G401 (cell line): ENCODE data around the gene CLSTN1. TPM values are rescaled to one million over a fixed set of nuclear protein-coding genes. Genes with fewer than 3 reads are reported as not detected.

Experiments used
- DNase-seq: peaks from one replicate; pipeline ENCODE4 v3.0.0-alpha.2; 2015; ENCODE audit warnings: low spot score
- in situ Hi-C: cut with HindIII; loops from 2 replicates; pipeline ENCODE4 v1.10.0; 2016; ENCODE audit warnings: low sequenced_read_pairs, mixed read lengths
- total RNA-seq: library from RNA; depleted of rRNA; stranded (reverse); fragments of >200 nt; shearing (Covaris generic); gene quantifications from 2 replicates; pipeline ENCODE4 v1.2.3, GENCODE V29; 2014

The CLSTN1 gene
- total RNA-seq, 1 experiment from 2014 or later, result 175 TPM

DNA sequence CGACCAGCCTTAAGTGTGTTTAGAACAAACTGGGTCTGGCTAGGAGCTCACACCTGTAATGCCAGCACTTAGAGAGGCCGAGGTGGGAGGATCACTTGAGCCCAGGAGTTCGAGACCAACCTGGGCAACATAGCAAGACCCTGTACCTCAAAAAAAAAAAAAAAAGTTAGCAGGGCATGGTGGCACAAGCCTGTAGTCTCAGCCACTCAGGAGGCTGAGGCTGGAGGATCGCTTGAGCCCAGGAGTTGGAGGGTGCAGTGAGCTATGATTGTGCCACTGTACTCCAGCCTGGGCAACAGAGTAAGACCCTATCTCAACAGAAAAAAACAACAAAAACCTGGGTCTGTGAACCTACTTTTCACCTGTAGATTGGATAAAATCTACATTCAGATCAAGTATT is 117.6 kb downstream of the CLSTN1 start:
- in situ Hi-C loops, result no loop called here
- DNase-seq, result no peak

DNA sequence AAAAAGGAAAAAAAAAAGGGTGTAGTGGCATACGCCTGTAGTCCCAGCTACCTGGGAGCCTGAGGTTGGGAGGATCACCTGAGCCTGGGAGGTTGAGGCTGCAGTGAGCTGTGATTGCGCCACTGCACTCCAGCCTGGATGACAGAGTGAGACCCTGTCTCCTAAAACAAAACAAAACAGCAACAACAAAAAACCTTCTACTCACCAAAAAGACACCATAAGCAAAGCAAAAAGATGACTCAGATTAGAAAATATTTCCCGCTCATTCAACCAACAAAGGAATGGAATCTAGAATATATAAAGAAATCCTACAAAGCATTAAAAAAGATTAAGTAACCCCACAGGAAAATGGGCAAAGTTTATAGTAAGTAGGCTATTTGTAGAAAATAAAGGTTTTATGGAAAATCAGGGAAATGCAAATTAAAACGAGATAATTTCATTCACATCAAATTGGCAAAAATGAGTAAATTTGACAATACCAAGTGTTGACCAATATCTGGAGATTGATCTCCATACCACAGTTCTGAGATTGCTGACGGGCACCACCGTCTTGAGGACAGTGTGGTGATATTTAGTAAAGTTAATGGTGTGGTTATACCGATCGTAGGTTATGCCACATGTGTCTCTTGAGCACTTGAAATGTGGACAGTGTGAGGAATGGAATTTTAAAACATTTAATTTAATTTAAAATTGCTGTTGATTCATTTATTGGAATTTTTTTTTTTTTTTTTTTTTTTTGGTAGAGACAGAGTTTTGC is 118.2 kb downstream of the CLSTN1 start:
- no peak for DNase-seq
- in situ Hi-C loops, result no loop called here

DNA sequence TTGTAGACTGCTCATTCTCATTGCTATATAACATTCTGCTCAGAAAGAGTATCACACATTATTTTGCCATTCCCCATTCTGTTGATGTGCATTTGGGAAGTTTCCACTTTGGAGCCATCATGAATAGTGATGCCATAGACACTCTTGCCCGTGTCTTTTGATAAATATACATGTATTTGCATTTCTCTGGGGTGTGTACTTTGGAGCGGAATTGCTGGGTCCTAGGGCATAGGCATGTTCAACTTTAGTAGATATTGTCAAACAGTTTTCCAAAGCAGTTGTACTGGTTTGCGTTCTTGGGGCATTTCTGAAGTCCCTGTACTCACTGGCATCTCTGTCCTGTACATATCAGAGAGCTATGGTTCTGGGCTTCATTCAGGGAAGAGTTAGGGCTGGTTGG is 120.1 kb downstream of the CLSTN1 start:
- in situ Hi-C loops, result no loop called here
- DNase-seq, result no peak

DNA sequence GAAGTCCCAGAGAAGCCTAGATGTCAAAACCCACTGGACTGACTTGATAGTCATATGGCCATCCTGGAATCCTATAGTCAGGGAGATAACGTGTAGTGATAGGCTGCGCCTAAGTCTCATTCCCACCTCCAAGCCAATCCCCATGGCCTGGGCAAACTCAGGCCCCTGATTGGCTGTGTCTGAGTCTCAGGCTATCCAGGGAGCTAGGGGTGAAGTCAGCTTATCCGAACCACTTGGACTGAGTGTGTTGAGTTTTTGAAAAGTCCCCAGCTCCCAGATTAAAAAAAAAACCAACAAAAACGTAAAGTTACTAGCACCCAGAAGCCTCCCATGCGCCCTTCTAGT is 120.6 kb downstream of the CLSTN1 start:
- in situ Hi-C loops, result no loop called here

DNA sequence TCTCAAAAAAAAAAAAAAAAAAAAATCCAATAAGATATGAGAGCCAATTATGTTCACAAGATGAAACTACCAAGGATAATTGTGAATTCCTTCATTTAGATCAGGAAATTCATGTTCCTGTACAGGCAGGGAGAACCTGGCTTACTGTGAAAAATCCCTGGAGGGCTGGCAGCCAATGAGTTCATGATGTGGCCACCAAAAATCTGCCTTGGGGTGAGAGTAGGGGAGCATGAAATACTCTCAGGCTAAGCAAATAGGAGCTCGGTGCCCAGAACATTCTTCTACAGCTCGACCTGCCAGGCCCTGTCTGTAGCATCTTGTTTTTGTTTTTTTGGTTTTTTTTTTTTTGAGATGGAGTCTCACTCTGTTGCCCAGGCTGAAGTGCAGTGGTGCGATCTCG is 122.1 kb downstream of the CLSTN1 start:
- in situ Hi-C loops, result no loop called here
- DNase-seq, result no peak

More for the DNA sequence above, 120.6 kb downstream of the CLSTN1 start:
- DNase-seq, result no peak

DNA sequence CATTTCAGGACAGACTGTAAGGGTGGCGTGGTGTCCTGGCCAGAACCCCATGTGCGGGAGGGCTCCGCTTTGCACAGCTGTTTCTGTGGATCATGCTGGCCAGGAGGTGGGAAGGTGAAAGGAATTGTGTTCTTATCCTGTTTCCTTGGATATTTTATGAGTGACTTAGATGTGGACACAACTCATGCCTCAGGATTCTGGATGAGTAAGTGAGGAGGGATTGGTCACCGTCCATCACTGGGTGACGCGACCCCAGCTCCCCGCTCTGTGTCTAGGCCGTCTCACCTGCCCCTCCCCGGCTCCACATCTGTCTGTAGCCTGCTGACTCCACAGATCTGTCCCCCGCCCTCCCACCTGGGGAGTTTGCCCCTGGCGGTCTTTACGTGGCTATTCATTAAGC is 123.4 kb downstream of the CLSTN1 start:
- DNase-seq, result no peak
- in situ Hi-C loops, result no loop called here

DNA sequence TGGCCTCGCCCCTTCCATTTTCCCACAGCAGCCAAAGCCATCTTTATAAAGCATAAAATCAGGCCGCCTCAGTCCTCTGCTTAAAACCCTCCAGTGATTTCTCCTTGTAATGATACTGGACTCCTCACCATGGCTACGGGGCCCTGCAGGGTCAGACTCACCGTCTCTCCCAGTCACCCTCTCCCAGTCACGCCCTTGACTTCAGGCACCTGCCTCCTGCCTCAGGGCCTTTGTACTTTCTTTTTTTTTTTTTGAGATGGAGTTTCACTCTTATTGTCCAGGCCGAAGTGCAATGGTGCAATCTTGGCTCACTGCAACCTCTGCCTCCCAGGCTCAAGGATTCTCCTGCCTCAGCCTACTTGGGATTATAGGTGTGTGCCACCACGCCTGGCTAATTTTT is 124.4 kb downstream of the CLSTN1 start:
- DNase-seq, result no peak
- in situ Hi-C loops, result no loop called here

DNA sequence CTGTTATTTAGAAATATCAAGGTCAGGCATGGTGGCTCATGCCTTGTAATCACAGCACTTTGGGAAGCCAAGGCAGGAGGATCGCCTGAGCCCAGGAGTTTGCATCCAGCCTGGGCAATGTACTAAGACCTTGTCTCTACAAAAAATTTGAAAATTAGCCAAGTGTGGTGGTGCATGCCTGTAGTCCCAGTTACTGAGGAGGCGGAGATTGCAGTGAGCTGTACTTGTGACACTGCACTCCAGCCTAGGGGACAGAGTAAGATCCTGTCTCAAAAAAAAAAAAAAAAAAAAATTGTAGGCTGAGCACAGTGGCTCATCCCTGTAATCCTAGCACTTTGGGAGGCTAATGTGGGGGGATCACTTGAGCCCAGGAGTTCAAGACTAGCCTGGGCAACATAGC is 127.0 kb downstream of the CLSTN1 start:
- in situ Hi-C loops, result no loop called here

DNA sequence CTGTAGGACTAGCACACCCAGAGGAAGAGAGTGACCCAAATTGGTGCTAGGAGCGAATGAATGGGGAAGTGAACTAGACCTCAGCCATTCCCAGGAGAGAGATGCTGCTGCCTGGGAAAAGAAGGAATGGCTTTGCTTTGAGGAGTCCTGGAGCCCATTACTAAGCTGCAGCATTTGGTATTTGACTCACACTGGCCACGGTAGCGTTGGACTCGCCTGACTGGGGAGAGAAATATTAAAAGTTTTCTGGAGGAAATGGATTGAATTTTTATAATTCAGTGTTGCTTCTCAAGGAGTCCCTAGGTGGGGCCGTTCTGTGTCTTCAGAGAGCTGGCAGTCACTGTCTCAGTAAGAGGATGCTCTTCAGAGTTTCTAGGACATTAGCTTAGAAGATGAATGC is 132.1 kb downstream of the CLSTN1 start:
- DNase-seq, result no peak
- in situ Hi-C loops, result no loop called here

More for the DNA sequence above, 127.0 kb downstream of the CLSTN1 start:
- DNase-seq, result no peak

DNA sequence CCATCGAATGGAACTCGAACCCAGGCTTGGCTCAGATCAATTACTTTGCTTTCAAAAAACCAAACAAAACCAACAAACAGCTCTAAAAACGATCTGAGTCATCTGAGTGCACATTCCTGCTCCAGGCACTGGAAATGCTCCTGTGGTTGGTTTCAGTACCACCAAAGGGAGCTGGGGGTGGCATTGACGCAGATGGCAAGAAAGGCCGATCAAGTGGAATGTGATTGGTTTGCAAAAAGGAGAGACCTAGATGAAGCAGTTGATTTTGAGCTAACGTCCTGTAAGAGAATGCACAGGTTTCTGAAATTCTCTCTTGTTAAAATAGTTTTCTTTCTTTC is 132.7 kb downstream of the CLSTN1 start:
- no peak for DNase-seq
- in situ Hi-C loops, result no loop called here

DNA sequence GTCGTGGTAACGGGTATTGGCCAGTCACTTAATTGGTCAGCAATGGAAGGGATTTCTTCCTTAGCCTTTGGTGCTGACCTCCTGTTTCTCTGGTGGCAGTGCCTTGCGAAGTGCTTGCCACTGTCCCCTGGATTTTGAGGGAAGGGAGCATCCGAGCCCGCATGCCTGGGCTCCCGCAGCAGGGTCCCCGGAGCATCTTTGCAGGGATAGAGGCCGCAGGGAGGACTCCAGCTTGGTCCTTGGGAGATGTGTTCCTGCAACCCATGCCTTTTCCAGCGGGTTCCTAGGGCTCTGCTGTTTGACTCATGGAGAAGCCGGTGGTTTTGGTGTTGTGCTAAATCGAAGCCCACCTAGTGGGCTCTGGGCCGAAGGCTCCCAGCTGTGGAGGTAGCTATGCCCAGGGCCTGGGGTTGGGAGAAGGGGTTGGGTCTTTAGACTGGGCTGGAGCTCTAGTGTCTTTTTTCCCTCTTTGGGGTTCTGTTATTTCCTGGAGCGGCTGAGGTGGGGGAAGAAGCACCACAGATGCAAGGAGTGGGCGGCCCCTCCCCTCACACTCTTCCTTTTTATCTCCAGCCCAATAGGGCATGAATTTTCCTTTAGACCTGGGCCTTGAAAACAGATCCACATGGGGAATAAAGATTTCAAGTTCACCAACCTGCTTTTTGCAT is 133.2 kb downstream of the CLSTN1 start:
- in situ Hi-C loops, result no loop called here
- no peak for DNase-seq

DNA sequence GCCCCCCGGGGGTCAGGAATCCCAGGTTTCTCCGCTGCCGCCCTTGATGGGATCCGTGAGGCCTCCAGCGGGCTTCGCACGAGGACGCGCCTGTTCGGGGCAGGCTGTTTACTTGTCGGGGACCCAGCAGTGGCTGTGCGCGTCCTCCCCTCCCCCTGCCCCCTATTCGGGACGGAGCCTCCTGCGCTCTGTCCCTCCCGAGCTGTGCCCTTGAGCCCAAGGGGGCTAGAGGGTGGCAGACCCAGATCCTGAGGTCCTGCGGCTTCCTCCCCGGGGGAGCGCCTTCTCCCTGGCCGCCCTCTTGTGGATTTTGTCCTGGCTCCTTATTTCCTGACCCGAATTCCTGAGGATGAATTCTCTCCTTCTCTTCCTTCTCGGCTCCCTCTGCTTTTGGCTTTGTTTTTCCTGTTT is 133.8 kb downstream of the CLSTN1 start:
- in situ Hi-C loops, result no loop called here
- DNase-seq, result peak; percentile 29

DNA sequence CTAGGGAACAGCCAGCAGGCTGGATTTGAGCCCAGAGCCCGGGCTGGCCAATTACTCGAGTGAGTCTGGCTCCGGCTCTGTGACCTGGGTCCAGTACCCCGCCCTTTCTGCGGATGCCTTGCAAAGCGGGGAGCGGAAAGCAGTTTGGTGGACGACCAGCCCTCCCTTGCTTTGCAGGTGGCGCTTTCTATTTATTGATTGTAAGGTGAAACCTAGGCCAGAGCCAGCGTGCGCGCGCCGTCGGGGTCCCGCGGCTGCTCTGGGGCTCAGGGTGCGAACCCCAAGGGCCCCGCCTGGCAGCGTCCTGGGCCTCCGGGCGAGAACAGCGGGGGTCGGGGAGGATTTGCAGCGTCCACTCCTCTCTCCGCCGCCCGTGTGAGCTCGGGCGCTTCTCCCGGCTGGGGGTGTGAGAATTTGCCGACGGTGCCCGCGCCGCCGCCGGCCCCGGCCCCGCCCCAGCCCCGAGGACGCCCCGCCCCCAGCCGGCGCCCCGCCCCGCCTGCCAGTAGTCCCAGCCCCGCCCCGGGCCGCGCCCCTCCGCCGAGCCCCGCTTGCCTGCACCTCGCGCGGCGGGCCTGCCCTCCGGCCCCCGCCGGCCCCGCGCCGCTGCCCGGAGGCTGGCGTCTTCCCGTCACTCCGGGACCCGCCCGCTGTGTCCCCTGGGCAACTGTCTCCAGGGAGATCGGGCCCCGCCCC is 134.6 kb downstream of the CLSTN1 start:
- peak; percentile 53 for DNase-seq
- in situ Hi-C loops, result no loop called here

DNA sequence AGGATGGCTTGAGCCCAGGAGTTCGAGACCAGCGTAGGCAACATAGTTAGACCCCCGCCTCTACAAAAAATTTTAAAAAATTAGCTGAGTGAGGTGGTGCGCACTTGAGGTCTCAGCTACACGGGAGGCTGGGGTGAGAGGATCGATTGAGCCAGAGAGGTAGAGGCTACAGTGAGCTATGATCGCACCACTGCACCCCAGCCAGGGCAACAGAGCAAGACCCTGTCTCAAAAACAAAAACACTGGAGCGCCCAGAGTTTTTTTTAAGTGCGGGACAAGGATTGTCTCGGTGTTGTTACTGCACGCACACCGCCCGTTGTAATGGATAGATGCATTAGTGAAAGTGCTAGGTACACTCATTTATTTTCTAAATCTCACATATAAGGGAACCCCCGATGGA is 135.2 kb downstream of the CLSTN1 start:
- in situ Hi-C loops, result no loop called here
- DNase-seq, result no peak

DNA sequence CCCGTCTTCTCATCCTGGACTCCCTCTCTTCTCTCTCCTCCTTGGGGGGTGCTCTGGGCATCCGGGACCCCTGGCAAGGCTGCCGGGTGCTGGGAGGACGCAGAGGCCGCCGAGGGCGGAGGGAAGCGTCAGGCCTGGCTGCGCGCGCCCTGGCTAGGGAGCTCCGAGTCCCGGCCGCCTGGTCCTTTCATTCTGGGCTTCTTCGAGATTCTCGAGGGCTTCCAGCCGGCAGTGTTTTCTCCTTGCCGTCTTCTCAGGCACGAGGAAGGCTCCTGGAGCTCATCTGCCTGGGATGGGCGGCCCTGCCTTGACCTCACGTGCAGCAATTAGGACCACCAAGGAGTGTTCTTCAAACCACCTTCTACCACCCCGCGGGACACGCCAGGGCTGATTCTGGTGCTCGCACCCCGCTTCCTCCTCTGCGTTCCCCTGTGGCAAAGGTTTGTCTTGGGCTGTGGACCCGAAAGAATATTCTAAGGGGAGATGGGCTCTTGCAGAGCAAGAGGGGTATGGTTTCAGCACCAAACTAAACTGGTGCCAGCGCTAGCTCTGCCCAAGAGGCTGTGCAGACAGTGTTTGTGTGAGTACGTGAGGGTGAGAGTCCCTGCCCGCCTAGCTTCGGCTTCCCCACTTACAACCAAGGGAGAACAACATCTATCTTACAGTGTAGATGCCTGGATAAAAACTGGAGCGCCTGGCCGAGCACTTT is 135.7 kb downstream of the CLSTN1 start:
- in situ Hi-C loops, result no loop called here
- peak; percentile 34 for DNase-seq

DNA sequence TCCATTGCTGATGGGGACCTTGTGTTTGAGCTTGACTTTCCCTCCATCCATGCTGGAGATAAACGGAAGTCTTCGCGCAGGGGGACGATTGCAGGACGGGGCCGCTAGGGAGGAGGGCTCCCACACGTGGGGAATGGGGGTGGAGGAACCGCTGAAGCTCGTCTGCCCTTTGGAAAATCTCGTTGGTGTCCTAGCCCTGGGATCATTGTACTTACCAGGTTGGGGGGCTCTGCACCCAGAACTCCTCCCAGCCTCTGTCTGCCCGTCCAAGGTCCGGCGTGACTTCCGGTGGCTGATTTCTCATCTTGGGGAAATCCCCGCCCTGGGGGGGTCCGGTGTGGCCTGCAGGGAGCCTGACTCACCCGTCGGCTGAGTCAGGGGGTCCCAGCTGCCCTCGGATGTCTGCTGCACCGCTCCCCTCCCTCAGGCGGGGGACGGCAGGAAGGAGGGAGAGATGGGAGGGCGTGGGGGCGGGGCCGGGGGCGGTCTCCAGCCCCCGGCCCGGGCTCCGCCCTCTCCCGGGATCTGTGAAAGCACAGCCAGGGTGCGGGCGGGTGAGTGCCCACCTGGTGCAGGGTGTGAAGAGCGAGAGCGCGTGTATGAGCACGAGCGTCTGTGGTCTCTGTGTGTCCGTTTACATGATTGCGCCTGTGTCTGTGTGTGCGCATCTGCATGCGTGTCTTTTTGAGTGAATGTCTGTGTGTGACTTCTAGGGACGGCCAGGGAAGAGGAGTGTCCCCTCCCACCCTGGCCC is 136.5 kb downstream of the CLSTN1 start:
- DNase-seq, result peak; percentile 13
- in situ Hi-C loops, result no loop called here

DNA sequence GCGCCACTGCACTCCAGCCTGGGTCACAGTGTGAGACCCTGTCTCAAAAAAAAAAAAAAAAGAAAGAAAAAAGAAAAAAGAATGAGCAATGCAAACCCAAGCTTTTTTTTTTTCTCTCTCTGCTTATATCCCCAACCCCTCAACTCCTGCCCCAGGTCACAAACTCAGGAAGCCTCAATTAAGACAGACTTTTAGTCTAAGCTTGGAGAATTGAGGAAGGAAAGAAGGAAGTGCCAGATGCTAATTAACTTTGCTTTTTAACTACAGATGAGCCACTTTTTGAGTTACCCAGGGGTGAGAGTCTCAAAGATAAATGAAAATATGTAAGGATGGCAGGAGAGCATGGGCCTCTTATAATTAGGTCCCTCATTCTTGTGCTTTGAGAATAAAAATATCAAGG is 139.0 kb downstream of the CLSTN1 start:
- in situ Hi-C loops, result no loop called here
- DNase-seq, result no peak

DNA sequence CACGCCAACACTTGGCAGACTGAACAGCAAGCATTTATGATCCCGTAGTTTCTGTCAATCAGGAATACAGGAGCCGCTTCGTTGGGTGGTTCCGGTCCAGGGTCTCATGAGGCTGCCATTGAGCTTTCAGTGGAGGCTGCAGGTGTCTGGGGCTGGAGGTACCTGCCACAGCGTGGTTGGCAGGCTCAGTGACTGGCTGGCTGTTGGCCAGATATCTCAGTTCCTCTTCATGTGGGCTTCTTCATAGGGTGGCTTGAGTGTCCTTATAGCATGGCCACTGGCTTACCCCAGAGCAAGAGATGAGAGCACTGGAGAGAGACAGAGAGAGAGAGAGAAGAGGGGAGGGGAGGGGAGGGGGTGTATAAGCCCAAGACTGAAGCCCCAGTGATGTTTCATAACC is 142.9 kb downstream of the CLSTN1 start:
- in situ Hi-C loops, result no loop called here
- no peak for DNase-seq

DNA sequence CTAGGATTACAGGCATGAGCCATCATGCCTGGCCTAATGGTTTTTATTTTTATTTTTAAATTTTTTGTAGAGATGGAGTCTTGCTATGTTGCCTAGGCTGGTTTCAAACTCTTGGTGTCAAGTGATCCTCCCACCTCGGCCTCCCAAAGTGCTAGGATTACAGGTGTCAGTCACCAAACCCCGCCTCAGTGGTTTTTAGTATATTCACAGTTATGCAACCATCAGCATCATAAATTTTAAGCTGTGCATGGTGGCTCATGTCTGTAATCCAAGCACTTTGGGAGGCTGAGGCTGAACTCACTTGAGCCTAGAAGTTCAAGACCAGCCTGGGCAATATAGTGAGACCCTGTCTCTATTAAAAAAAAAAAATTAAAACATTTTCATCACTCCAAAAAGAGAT is 143.7 kb downstream of the CLSTN1 start:
- no peak for DNase-seq
- in situ Hi-C loops, result no loop called here
